Spleen (tissue), 11 donors: ENCODE measurements around the gene RAB27A. TPM values are rescaled to one million over a fixed set of nuclear protein-coding genes. Genes with fewer than 3 reads are reported as not detected.

Experiments
- DNase-seq: peaks from one replicate; pipeline ENCODE4 v3.0.0-alpha.2; 2020
- H3K27ac ChIP-seq, 8 donors: fragments of 200-600 bp; sonication (generic) in 7 of 8; 1 replicate in 4 of 8; 2 replicates in 4 of 8; pipeline versions ENCODE4 v1.5.0 to v1.8.0; 2016 to 2021; ENCODE audit warnings: inconsistent platforms in 4 of 8, mild to moderate bottlenecking in 4 of 8, moderate library complexity in 1 of 8
- H3K27me3 ChIP-seq, 7 donors: fragments of 200-600 bp; sonication (generic) in 6 of 7; replicated peaks in 1 of 7; 1 replicate in 4 of 7; 2 replicates in 3 of 7; pipeline versions ENCODE4 v1.5.0 to v1.8.0; 2016 to 2021; ENCODE audit warnings: inconsistent platforms in 3 of 7, mild to moderate bottlenecking in 1 of 7
- H3K36me3 ChIP-seq, 6 donors: fragments of 200-600 bp; sonication (generic) in 5 of 6; 1 replicate in 4 of 6; 2 replicates in 2 of 6; pipeline versions ENCODE4 v1.5.0 to v1.8.0; 2016 to 2021; ENCODE audit warnings: inconsistent platforms in 2 of 6
- H3K4me1 ChIP-seq, 6 donors: fragments of 200-600 bp; sonication (generic) in 5 of 6; 1 replicate in 3 of 6; 2 replicates in 3 of 6; pipeline versions ENCODE4 v1.5.0 to v1.8.0; 2016 to 2021; ENCODE audit warnings: inconsistent platforms in 3 of 6
- H3K4me3 ChIP-seq, 8 donors: fragments of 200-600 bp; sonication (generic) in 7 of 8; 1 replicate in 4 of 8; 2 replicates in 4 of 8; pipeline versions ENCODE4 v1.5.0 to v1.8.0; 2016 to 2021; ENCODE audit warnings: inconsistent platforms in 4 of 8, mild to moderate bottlenecking in 4 of 8, moderate library complexity in 2 of 8
- H3K9me3 ChIP-seq, 8 donors: fragments of 200-600 bp; sonication (generic) in 7 of 8; 1 replicate in 4 of 8; 2 replicates in 4 of 8; pipeline versions ENCODE4 v1.5.0 to v1.8.0; 2016 to 2021; ENCODE audit warnings: inconsistent platforms in 4 of 8
- POLR2A ChIP-seq, 3 donors: fragments of 450-650 bp; IDR thresholded peaks; one replicate each; pipeline ENCODE4 v1.5.1; 2017; ENCODE audit warnings: antibody characterized with exemption in 3 of 3, mild to moderate bottlenecking in 1 of 3
- POLR2AphosphoS5 ChIP-seq, 3 donors: sonication (generic); formaldehyde crosslinking; IDR thresholded peaks; one replicate each; pipeline ENCODE4 v1.5.1; 2017; ENCODE audit warnings: antibody characterized with exemption in 3 of 3
- WGBS, 5 donors: extraction: QIAGEN DNeasy Blood & Tissue Kit in 3 of 5; methylation state at CpG; one replicate each; pipeline versions ENCODE4 v1.1.5 to v1.1.7; 2013 to 2018; 5-methylcytosine and 5-hydroxymethylcytosine counted together
- intact Hi-C: fragments of 100-400 bp; cut with DNase I; formaldehyde crosslinking; loops from one replicate; pipeline ENCODE4 v1.15.0; 2023; ENCODE audit warnings: low total_unique reads
- polyA plus RNA-seq, 3 donors: library from polyadenylated mRNA; stranded (reverse); fragments of 200-250 nt; gene quantifications; one replicate each; pipeline ENCODE4 v1.2.1, GENCODE V29; 2013
- total RNA-seq, 7 donors: library from RNA; depleted of rRNA in 3 of 7; stranded (reverse); fragments of >200 nt in 3 of 7; fragmentation: NEBNext Ultra II Directional in 4 of 7; extraction: Animal tissue kit (Norgen Biotek cat#: 25700) in 4 of 7; gene quantifications; one replicate each; pipeline versions ENCODE4 v1.1.0 to v1.2.1, GENCODE V29; 2016 to 2021
- TF ChIP-seq, protein P1 (sequence below), 11 experiments: fragments of 200-600 bp in 7 of 11; fragments of 450-650 bp in 4 of 11; sonication (generic) in 4 of 11; IDR thresholded peaks in 8 of 11; conservative IDR thresholded peaks in 3 of 11; 1 replicate in 7 of 11; 2 replicates in 4 of 11; pipeline versions ENCODE4 v1.4.0 to v1.8.0; 2016 to 2021; ENCODE audit warnings: antibody characterized with exemption in 11 of 11, inconsistent platforms in 4 of 11, mild to moderate bottlenecking in 1 of 11
- donor health status: healthy with polysubstance abuse.
- donor health status: DM: no; HTN: no; CAD: no; lungs with moderate emphysema.
- donor health status: DM: no; HTN: no; CAD: no.
- donor health status: Bipolar disorder and iron deficiency.
- donor health status: healthy.
- donor health status: DM: no; HTN: no; CAD: no.
- donor health status: DM: yes; HTN: yes; CAD: no.

The RAB27A gene
- total and polyA plus RNA-seq, 10 donors = 9.4 to 72.0 (median 36.5) TPM

GRCh38 chr15:55247311-55247710 lies 42.3 kb downstream of the RAB27A start:
- H3K9me3 ChIP-seq = no peaks in the 10 kb centered on the region
- TF ChIP-seq POLR2A (IDR thresholded peaks at IDR 0.05) (no peak), POLR2AphosphoS5 (IDR thresholded peaks at IDR 0.05) (no peak)
- TF ChIP-seq, protein P1, sequence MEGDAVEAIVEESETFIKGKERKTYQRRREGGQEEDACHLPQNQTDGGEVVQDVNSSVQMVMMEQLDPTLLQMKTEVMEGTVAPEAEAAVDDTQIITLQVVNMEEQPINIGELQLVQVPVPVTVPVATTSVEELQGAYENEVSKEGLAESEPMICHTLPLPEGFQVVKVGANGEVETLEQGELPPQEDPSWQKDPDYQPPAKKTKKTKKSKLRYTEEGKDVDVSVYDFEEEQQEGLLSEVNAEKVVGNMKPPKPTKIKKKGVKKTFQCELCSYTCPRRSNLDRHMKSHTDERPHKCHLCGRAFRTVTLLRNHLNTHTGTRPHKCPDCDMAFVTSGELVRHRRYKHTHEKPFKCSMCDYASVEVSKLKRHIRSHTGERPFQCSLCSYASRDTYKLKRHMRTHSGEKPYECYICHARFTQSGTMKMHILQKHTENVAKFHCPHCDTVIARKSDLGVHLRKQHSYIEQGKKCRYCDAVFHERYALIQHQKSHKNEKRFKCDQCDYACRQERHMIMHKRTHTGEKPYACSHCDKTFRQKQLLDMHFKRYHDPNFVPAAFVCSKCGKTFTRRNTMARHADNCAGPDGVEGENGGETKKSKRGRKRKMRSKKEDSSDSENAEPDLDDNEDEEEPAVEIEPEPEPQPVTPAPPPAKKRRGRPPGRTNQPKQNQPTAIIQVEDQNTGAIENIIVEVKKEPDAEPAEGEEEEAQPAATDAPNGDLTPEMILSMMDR (IDR thresholded peaks at IDR 0.05 in 8 of 11, conservative IDR thresholded peaks at IDR 0.05 in 3 of 11) = no peak
- H3K27ac ChIP-seq = peak overlapping the region in 7 of 8 donors; percentile 31 to 87 (median 69)
- DNase-seq = no peak
- peaks cover 0 to 18% (median 2%) of the 10 kb centered on the region in 6 donors for H3K36me3 ChIP-seq
- H3K27me3 ChIP-seq = no peaks in the 10 kb centered on the region
- intact Hi-C loops = no loop called here
- H3K4me1 ChIP-seq = peaks cover 7 to 89% (median 45%) of the 10 kb centered on the region in 6 donors
- H3K4me3 ChIP-seq = no peak overlapping the region

GRCh38 chr15:55246567-55246966 lies 43.0 kb downstream of the RAB27A start:
- no peak for TF ChIP-seq POLR2AphosphoS5 (IDR thresholded peaks at IDR 0.05)
- TF ChIP-seq, protein P1 (IDR thresholded peaks at IDR 0.05 in 8 of 11, conservative IDR thresholded peaks at IDR 0.05 in 3 of 11) = no peak
- no peak for TF ChIP-seq POLR2A (IDR thresholded peaks at IDR 0.05)
- peaks cover 7 to 89% (median 42%) of the 10 kb centered on the region in 6 donors for H3K4me1 ChIP-seq
- no peak overlapping the region for H3K4me3 ChIP-seq
- WGBS, 5 donors = 92 to 98% (median 94%) methylated on average over 3 of the region's 3 CpGs
- H3K36me3 ChIP-seq = peaks cover 0 to 18% (median 2%) of the 10 kb centered on the region in 6 donors
- intact Hi-C loops = no loop called here
- no peak for DNase-seq
- no peaks in the 10 kb centered on the region for H3K27me3 ChIP-seq
- H3K27ac ChIP-seq = peak overlapping the region in 5 of 8 donors; percentile 7 to 87 (median 84)
- no peaks in the 10 kb centered on the region for H3K9me3 ChIP-seq

GRCh38 chr15:55245059-55245458 lies 44.6 kb downstream of the RAB27A start:
- Histone ChIP-seq H3K4me3 (no peak overlapping the region), H3K4me1 (peaks cover 0 to 89% (median 30%) of the 10 kb centered on the region in 6 donors), H3K27me3 (no peaks in the 10 kb centered on the region), H3K9me3 (no peaks in the 10 kb centered on the region), H3K27ac (peak overlapping the region in 1 of 8 donors; percentile 15), H3K36me3 (peaks cover 0 to 16% (median 2%) of the 10 kb centered on the region in 6 donors)
- DNase-seq = no peak
- TF ChIP-seq POLR2A (IDR thresholded peaks at IDR 0.05) (no peak), POLR2AphosphoS5 (IDR thresholded peaks at IDR 0.05) (no peak)
- TF ChIP-seq, protein P1 (IDR thresholded peaks at IDR 0.05 in 8 of 11, conservative IDR thresholded peaks at IDR 0.05 in 3 of 11) = no peak
- 87 to 92% (median 90%) methylated on average over 4 of the region's 4 CpGs for WGBS, 5 donors
- intact Hi-C loops = no loop called here

- Histone ChIP-seq H3K36me3 (peaks cover 0 to 7% (median 0%) of the 10 kb centered on the region in 6 donors), H3K27ac (no peak overlapping the region), H3K27me3 (no peaks in the 10 kb centered on the region), H3K4me3 (no peak overlapping the region), H3K9me3 (no peaks in the 10 kb centered on the region), H3K4me1 (peaks cover 0 to 66% (median 5%) of the 10 kb centered on the region in 6 donors)
- no peak for DNase-seq
- intact Hi-C loops = no loop called here
- TF ChIP-seq, protein P1 (IDR thresholded peaks at IDR 0.05 in 8 of 11, conservative IDR thresholded peaks at IDR 0.05 in 3 of 11) = no peak
- TF ChIP-seq POLR2AphosphoS5 (IDR thresholded peaks at IDR 0.05) (no peak), POLR2A (IDR thresholded peaks at IDR 0.05) (no peak)
- 0 to 96% (median 2%) methylated on average over 1 of the region's 1 CpG for WGBS, 5 donors
Observed at GRCh38 chr15:55241891-55242290, 47.7 kb downstream of the RAB27A start.
